GM06990 (cell line): ENCODE results near the gene CAB39.
A peak's percentile ranks its signal among the peaks of the same experiment; 100 is the strongest.

Source experiments
- DNase-seq: peaks from one replicate; pipeline ENCODE4 v3.0.0-alpha.2; 2011; ENCODE audit not compliant: insufficient read length; ENCODE audit errors: extremely low read depth
- H3K27me3 ChIP-seq: replicated peaks from 2 replicates; pipeline ENCODE4 v1.6.0; 2011; ENCODE audit warnings: low read length; ENCODE audit not compliant: control insufficient read depth, insufficient read depth
- H3K36me3 ChIP-seq: 2 replicates; pipeline ENCODE4 v1.5.1; 2011; ENCODE audit warnings: low read length; ENCODE audit not compliant: control insufficient read depth, insufficient read depth
- H3K4me3 ChIP-seq: replicated peaks from 2 replicates; pipeline ENCODE4 v1.5.1; 2011; ENCODE audit warnings: low read depth, mild to moderate bottlenecking, control low read depth, low read length
- CTCF ChIP-seq: IDR thresholded peaks from 2 replicates; pipeline ENCODE4 v1.5.1; 2011; ENCODE audit warnings: low read length, control low read depth, mild to moderate bottlenecking, inconsistent platforms; ENCODE audit not compliant: insufficient read depth, poor library complexity, severe bottlenecking

CAB39 gene

DNA sequence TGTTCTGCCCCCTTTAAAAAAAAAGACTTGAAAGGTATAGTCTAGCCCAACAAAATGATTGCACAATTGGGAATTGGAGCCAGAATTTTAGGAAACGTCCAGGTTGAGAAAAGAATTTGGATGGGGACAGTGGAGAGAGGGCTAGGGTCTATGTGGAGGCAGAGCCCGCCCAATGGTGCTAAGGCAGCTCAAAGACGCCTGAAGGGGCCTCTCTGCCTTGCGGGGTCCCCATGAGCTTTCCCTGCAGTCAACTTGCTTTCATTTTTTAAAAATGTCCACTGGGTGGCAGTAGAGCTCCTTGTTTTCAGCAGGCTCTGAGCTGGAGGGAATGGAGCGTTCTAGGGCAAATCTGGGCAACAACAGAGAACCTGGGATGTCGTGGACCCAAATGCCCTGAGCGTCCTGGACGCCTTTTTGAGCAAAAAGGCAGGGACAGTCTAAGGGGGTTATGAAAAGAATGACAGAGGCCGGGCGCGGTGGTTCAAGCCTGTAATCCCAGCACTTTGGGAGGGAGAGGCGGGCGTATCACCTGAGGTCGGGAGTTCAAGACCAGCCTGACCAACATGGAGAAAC, 111.8 kb downstream of the CAB39 start:
- DNase-seq = peak; percentile 62
- H3K4me3 ChIP-seq = peak overlapping the region; percentile 40
- peak; percentile 49 for TF ChIP-seq CTCF
- peaks cover 5% of the 10 kb centered on the region for H3K36me3 ChIP-seq
- H3K27me3 ChIP-seq = no peaks in the 10 kb centered on the region

GRCh38 chr2:230825354-230825753, 112.7 kb downstream of the CAB39 start:
- H3K36me3 ChIP-seq = peaks cover 4% of the 10 kb centered on the region
- no peaks in the 10 kb centered on the region for H3K27me3 ChIP-seq
- DNase-seq = no peak
- no peak overlapping the region for H3K4me3 ChIP-seq
- no peak for TF ChIP-seq CTCF

- Histone ChIP-seq H3K27me3 (no peaks in the 10 kb centered on the region), H3K4me3 (peak overlapping the region; percentile 48), H3K36me3 (no peaks in the 10 kb centered on the region)
- DNase-seq = no peak
- no peak for TF ChIP-seq CTCF
These were observed 115.2 kb downstream of the CAB39 start for GRCh38 chr2:230827774-230828271.

DNA sequence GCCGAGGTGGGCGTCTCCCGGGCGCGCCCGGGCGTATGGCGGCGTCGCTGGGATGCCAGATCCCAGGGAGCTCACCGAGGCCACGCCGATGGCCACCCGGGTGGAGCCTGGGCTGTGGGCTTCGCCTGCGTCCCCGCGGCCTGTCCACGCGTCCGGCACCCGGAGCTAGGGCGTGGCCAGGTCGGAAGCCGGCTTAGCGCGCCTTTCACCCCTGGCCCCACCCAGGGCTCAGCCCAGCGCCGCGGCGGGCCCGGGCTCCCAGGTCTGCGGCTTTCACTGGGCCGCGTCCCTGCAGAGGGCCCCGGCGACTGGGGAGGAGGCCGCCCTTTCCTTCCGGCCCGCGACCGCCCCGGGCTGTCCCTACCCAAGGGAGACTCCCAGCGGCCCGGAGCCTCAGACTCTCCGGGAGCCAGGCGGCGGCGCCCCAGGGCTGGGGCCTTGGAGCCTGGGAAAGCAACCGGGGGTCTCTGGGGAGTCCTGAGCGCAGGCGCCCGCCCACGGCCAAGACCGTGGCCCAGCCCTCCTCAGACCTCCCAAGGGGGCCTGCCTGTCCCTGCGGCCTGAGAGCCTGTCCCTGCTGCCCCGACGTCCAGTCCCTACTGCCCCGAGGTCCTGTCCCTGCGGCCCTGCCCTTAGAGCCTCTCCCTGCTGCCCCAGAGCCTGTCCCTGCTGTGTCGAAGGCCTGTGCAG, 115.8 kb downstream of the CAB39 start:
- peak; percentile 62 for DNase-seq
- Histone ChIP-seq H3K36me3 (no peaks in the 10 kb centered on the region), H3K4me3 (peak overlapping the region; percentile 48), H3K27me3 (no peaks in the 10 kb centered on the region)
- peak; percentile 11 for TF ChIP-seq CTCF

- no peaks in the 10 kb centered on the region for H3K27me3 ChIP-seq
- no peak for TF ChIP-seq CTCF
- H3K4me3 ChIP-seq = no peak overlapping the region
- H3K36me3 ChIP-seq = no peaks in the 10 kb centered on the region
- no peak for DNase-seq
These were observed 116.7 kb downstream of the CAB39 start for GRCh38 chr2:230829293-230829692.
